SK-N-MC (cell line): ENCODE measurements around the gene ELF4.

Experiments used
- EZH2 ChIP-seq: fragments of 200-600 bp; sonication (generic); IDR thresholded peaks from one replicate; pipeline ENCODE4 v1.6.1; 2017; ENCODE audit warnings: antibody characterized with exemption
- FOXP2 ChIP-seq: optimal IDR thresholded peaks from 2 replicates; pipeline ENCODE3; 2011; ENCODE audit warnings: mild to moderate bottlenecking, moderate library complexity; ENCODE audit not compliant: insufficient read depth; ENCODE audit errors: extremely low read length, control extremely low read depth

GRCh38 chrX:130055899-130056298 lies 54.4 kb downstream of the ELF4 start:
- no peak for TF ChIP-seq FOXP2
- no peak for TF ChIP-seq EZH2
